SK-N-SH treated with all-trans-retinoic acid at 6 μM for 48 hours (cell line): ENCODE results near the gene GPANK1.
A peak's percentile ranks its signal among the peaks of the same experiment; 100 is the strongest.

Experiments
- ATAC-seq: fragments of 200-7000 bp; cut with Tn5 transposase; 3 replicates; pipeline ENCODE4 v1.9.1; 2020; ENCODE audit warnings: mild to moderate bottlenecking, moderate library complexity
- ARNTL ChIP-seq: fragments of 450-650 bp; formaldehyde crosslinking; IDR thresholded peaks from 2 replicates; pipeline ENCODE4 v1.5.0; 2020; ENCODE audit warnings: low read depth, mild to moderate bottlenecking, moderate library complexity, borderline replicate concordance
- BACH2 ChIP-seq: fragments of 250-450 bp; sonication (Bioruptor Pico); IDR thresholded peaks from 2 replicates; pipeline ENCODE4 v1.9.0; 2021; ENCODE audit warnings: mild to moderate bottlenecking, borderline replicate concordance
- CREB5 ChIP-seq: fragments of 250-450 bp; sonication (Bioruptor Pico); IDR thresholded peaks from 2 replicates; pipeline ENCODE4 v1.5.1; 2020; ENCODE audit warnings: low read depth, mild to moderate bottlenecking, moderate library complexity
- CSDC2 ChIP-seq: fragments of 250-450 bp; sonication (Bioruptor Pico); IDR thresholded peaks from 2 replicates; pipeline ENCODE4 v1.5.0; 2020; ENCODE audit warnings: mild to moderate bottlenecking, moderate library complexity
- ESRRG ChIP-seq: fragments of 250-450 bp; sonication (Bioruptor Pico); IDR thresholded peaks from 2 replicates; pipeline ENCODE4 v1.6.1; 2021; ENCODE audit warnings: mild to moderate bottlenecking
- ISL1 ChIP-seq: fragments of 250-450 bp; sonication (Bioruptor Pico); IDR thresholded peaks from 2 replicates; pipeline ENCODE4 v2.1.2; 2022; ENCODE audit warnings: mild to moderate bottlenecking, moderate library complexity
- OSR1 ChIP-seq: fragments of 250-450 bp; sonication (Bioruptor Pico); IDR thresholded peaks from 2 replicates; pipeline ENCODE4 v1.8.0; 2022; ENCODE audit warnings: moderate library complexity, mild to moderate bottlenecking, inconsistent platforms
- PPARA ChIP-seq: fragments of 250-450 bp; sonication (Bioruptor Pico); IDR thresholded peaks from 2 replicates; pipeline ENCODE4 v1.5.0; 2020; ENCODE audit warnings: mild to moderate bottlenecking, borderline replicate concordance
- RARB ChIP-seq: fragments of 250-450 bp; sonication (Bioruptor Pico); IDR thresholded peaks from 2 replicates; pipeline ENCODE4 v1.8.0; 2021; ENCODE audit warnings: mild to moderate bottlenecking, moderate library complexity
- SNAI2 ChIP-seq: fragments of 250-450 bp; sonication (Bioruptor Pico); IDR thresholded peaks from 2 replicates; pipeline ENCODE4 v1.5.0; 2020; ENCODE audit warnings: mild to moderate bottlenecking, moderate library complexity
- TCF4 ChIP-seq: fragments of 250-450 bp; sonication (Bioruptor Pico); IDR thresholded peaks from 2 replicates; pipeline ENCODE4 v1.8.0; 2021; ENCODE audit warnings: mild to moderate bottlenecking, moderate library complexity, borderline replicate concordance
- ZC3H10 ChIP-seq: fragments of 250-450 bp; sonication (Bioruptor Pico); IDR thresholded peaks from 2 replicates; pipeline ENCODE4 v1.5.1; 2021; ENCODE audit warnings: mild to moderate bottlenecking, moderate library complexity
- ZNF565 ChIP-seq: fragments of 450-650 bp; formaldehyde crosslinking; conservative IDR thresholded peaks from 2 replicates; pipeline ENCODE4 v1.5.0; 2020; ENCODE audit warnings: low read depth, mild to moderate bottlenecking, moderate library complexity
- ZNF8 ChIP-seq: fragments of 450-650 bp; formaldehyde crosslinking; IDR thresholded peaks from 2 replicates; pipeline ENCODE4 v1.5.0; 2020; ENCODE audit warnings: mild to moderate bottlenecking, moderate library complexity
- TF ChIP-seq, protein P1 (sequence below): fragments of 250-450 bp; sonication (Bioruptor Pico); IDR thresholded peaks from 2 replicates; pipeline ENCODE4 v1.8.0; 2020; ENCODE audit warnings: mild to moderate bottlenecking, moderate library complexity, borderline replicate concordance
- TF ChIP-seq, protein P2 (sequence below): fragments of 250-450 bp; sonication (Bioruptor Pico); IDR thresholded peaks from 2 replicates; pipeline ENCODE4 v1.5.1; 2021; ENCODE audit warnings: mild to moderate bottlenecking, moderate library complexity
- TF ChIP-seq, protein P3 (sequence below): fragments of 250-450 bp; sonication (Bioruptor Pico); IDR thresholded peaks from 2 replicates; pipeline ENCODE4 v1.8.0; 2021; ENCODE audit warnings: low read depth, mild to moderate bottlenecking, moderate library complexity, borderline replicate concordance

The GPANK1 gene

GRCh38 chr6:31706599-31706998 is 41.8 kb upstream of the GPANK1 start, which contains the start of gene LY6G6F (continued):
- TF ChIP-seq CREB5 (CRISPR knock-in tag) = no peak

DNA sequence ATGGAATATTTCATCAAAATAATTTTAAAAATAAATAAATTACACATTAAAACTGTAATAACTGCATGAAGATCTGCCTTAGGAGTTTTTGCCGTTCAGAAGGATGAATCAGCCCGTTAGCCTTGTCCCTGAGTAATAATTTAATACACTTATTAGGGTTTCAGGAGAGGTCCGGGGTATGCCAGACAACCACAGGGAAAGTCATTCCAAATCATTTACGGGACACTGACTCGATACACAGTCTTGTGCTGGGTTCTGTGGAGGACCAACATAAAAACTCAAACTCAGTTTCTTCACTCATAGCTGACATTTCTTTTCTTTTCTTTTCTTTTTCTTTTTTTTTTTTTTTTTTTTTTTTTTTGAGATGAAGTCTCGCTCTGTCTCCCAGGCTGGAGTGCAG is 41.1 kb upstream of the GPANK1 start:
- no peak for ATAC-seq
- TF ChIP-seq ZC3H10 (CRISPR knock-in tag) = no peak
- no peak for TF ChIP-seq ESRRG (CRISPR knock-in tag)
- TF ChIP-seq ZNF8 (CRISPR knock-in tag) = no peak
- TF ChIP-seq BACH2 (CRISPR knock-in tag) = no peak
- TF ChIP-seq, protein P1, sequence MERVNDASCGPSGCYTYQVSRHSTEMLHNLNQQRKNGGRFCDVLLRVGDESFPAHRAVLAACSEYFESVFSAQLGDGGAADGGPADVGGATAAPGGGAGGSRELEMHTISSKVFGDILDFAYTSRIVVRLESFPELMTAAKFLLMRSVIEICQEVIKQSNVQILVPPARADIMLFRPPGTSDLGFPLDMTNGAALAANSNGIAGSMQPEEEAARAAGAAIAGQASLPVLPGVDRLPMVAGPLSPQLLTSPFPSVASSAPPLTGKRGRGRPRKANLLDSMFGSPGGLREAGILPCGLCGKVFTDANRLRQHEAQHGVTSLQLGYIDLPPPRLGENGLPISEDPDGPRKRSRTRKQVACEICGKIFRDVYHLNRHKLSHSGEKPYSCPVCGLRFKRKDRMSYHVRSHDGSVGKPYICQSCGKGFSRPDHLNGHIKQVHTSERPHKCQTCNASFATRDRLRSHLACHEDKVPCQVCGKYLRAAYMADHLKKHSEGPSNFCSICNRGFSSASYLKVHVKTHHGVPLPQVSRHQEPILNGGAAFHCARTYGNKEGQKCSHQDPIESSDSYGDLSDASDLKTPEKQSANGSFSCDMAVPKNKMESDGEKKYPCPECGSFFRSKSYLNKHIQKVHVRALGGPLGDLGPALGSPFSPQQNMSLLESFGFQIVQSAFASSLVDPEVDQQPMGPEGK (CRISPR knock-in tag) = no peak
- TF ChIP-seq RARB (CRISPR knock-in tag) = no peak
- TF ChIP-seq, protein P2, sequence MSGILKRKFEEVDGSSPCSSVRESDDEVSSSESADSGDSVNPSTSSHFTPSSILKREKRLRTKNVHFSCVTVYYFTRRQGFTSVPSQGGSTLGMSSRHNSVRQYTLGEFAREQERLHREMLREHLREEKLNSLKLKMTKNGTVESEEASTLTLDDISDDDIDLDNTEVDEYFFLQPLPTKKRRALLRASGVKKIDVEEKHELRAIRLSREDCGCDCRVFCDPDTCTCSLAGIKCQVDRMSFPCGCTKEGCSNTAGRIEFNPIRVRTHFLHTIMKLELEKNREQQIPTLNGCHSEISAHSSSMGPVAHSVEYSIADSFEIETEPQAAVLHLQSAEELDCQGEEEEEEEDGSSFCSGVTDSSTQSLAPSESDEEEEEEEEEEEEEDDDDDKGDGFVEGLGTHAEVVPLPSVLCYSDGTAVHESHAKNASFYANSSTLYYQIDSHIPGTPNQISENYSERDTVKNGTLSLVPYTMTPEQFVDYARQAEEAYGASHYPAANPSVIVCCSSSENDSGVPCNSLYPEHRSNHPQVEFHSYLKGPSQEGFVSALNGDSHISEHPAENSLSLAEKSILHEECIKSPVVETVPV = no peak
- no peak for TF ChIP-seq ISL1 (CRISPR knock-in tag)
- no peak for TF ChIP-seq PPARA (CRISPR knock-in tag)
- no peak for TF ChIP-seq CSDC2 (CRISPR knock-in tag)
- TF ChIP-seq SNAI2 = no peak
- no peak for TF ChIP-seq ARNTL
- TF ChIP-seq, protein P3, sequence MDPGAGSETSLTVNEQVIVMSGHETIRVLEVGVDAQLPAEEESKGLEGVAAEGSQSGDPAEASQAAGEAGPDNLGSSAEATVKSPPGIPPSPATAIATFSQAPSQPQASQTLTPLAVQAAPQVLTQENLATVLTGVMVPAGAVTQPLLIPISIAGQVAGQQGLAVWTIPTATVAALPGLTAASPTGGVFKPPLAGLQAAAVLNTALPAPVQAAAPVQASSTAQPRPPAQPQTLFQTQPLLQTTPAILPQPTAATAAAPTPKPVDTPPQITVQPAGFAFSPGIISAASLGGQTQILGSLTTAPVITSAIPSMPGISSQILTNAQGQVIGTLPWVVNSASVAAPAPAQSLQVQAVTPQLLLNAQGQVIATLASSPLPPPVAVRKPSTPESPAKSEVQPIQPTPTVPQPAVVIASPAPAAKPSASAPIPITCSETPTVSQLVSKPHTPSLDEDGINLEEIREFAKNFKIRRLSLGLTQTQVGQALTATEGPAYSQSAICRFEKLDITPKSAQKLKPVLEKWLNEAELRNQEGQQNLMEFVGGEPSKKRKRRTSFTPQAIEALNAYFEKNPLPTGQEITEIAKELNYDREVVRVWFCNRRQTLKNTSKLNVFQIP = no peak

DNA sequence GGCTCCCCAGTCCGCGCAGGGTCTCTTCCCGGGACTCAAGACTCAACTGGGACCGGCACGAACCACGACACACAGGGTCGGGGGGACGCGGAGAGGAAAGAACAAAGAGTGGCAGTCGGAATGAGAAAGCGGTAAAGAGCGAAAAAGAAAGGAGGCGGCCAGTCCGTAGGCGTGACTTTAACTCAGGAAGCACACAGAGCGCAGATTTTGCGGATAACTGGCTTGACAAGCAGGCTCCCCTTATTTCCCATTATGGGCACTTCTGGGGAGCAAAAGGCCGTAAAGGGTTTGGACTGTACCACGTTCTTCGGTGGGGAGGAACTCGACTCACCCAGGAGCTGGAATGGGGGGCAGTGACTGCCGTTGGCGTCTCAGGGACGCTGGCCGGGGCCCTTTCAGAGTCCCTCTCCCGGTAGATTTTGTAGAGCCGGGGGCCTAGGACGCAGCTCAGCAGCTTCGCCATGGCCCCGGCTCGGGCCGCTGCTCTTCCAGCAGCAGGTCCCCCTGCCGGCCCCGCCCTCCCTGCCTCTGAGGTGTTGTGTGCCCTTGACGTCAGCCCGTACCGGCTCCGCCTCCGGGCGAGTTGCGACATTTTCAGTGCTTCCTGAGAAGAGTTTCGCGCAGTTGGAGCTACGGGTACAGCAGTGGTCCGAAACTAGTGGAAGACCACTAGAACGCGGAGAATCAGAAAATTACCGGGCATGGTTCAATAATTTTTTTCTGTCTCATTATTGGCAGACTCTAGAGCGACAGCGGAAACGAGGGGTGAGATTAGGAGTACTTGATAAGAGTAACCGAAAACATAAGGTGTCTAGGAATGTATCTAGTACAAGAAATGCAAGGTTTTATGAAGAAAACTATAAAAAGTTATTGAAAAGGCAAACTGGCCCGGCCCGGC is 38.3 kb upstream of the GPANK1 start, which contains the start of gene ABHD16A:
Gene ABHD16A (minus strand): TSS at position 506 of the 898 bp plus-strand sequence. CDS start 43 bp downstream, at position 463.
- ATAC-seq = peak; percentile 95
- TF ChIP-seq OSR1 (CRISPR knock-in tag) (no peak), ZNF565 (CRISPR knock-in tag) (no peak), ISL1 (CRISPR knock-in tag) (no peak), TCF4 (CRISPR knock-in tag) (no peak), RARB (CRISPR knock-in tag) (no peak)
- TF ChIP-seq, protein P2 = 0 out of 2 replicates have a peak, but pooled peaks have one; percentile 2
- TF ChIP-seq, protein P1 (CRISPR knock-in tag) = no peak
- TF ChIP-seq, all 23 proteins: peak for 1
